ENCODE results near the gene YAF2.

DNA sequence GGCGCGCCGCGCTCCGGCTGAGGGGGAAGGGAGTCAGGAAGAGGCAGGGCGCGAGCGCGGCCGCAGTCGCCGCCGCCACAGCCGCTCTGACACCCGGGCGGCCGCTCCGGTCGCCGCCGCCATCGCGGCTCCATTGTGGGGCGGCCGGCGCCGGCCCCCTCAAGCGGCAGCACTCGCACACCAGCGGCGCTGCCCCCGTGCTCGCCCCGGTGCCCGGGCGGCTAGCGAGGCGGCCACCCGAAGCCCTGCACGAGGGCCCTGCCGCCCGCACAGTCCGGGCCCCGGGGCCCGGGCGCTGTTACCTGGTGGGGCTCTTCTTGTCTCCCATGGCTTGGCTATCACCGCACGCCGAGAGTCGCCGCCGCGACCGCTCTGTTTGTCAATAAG lies 202 bp downstream of the YAF2 start:
- TF ChIP-seq, protein P1, sequence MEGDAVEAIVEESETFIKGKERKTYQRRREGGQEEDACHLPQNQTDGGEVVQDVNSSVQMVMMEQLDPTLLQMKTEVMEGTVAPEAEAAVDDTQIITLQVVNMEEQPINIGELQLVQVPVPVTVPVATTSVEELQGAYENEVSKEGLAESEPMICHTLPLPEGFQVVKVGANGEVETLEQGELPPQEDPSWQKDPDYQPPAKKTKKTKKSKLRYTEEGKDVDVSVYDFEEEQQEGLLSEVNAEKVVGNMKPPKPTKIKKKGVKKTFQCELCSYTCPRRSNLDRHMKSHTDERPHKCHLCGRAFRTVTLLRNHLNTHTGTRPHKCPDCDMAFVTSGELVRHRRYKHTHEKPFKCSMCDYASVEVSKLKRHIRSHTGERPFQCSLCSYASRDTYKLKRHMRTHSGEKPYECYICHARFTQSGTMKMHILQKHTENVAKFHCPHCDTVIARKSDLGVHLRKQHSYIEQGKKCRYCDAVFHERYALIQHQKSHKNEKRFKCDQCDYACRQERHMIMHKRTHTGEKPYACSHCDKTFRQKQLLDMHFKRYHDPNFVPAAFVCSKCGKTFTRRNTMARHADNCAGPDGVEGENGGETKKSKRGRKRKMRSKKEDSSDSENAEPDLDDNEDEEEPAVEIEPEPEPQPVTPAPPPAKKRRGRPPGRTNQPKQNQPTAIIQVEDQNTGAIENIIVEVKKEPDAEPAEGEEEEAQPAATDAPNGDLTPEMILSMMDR (IDR thresholded peaks at IDR 0.05), result no peak
- no peak for TF ChIP-seq POLR2A (IDR thresholded peaks at IDR 0.05)
